ENCODE measurements around the gene JAKMIP1.

Gene JAKMIP1

GRCh38 chr4:6177587-6178197 lies 22.7 kb downstream of the JAKMIP1 start:
- no peak for DNase-seq

GRCh38 chr4:6175426-6175825 lies 24.9 kb downstream of the JAKMIP1 start:
- no peak for DNase-seq

DNA sequence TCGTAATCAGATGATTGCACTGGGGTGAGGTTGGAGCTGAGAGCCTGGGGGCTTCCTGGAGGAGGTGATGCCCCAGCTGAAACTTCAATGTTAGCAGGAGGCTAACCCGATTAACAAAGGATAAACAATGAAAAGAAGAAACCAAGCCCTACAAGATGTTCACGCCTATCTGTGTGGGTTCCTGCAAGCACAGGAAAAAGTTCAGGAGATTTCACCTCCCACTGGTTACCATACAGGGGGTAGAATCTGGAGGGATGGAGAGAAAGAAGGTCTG lies 27.5 kb downstream of the JAKMIP1 start:
- DNase-seq: no peak

- no peak for DNase-seq
Observed at GRCh38 chr4:6172093-6172926, 28.0 kb downstream of the JAKMIP1 start.

- DNase-seq: no peak
Observed at GRCh38 chr4:6169239-6169638, 31.1 kb downstream of the JAKMIP1 start.

DNA sequence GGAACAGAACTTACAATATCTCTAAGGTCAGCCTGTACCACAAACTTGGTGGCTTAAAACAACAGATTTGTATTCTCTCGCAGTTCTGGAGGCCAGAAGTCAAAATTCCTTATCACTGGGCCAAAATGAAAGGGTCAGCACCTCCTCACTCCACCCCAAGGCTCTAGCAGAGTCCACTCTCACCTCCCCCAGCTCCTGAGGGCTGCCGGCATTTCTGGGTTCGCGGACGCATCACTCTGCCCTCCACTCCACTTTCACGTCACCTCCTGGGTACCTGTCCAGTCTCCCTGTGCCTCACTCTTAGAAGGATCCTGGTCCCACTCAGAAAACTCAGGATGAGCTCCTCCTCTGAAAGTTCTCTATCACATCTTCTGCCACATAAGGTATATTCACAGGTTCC lies 34.6 kb downstream of the JAKMIP1 start:
- DNase-seq: no peak

- no peak for DNase-seq
Observed at GRCh38 chr4:6162885-6163284, 37.5 kb downstream of the JAKMIP1 start.

GRCh38 chr4:6161921-6162464 lies 38.4 kb downstream of the JAKMIP1 start:
- no peak for DNase-seq

GRCh38 chr4:6160536-6160935 lies 39.8 kb downstream of the JAKMIP1 start:
- DNase-seq: no peak

GRCh38 chr4:6157926-6158325 lies 42.4 kb downstream of the JAKMIP1 start:
- DNase-seq: no peak

DNA sequence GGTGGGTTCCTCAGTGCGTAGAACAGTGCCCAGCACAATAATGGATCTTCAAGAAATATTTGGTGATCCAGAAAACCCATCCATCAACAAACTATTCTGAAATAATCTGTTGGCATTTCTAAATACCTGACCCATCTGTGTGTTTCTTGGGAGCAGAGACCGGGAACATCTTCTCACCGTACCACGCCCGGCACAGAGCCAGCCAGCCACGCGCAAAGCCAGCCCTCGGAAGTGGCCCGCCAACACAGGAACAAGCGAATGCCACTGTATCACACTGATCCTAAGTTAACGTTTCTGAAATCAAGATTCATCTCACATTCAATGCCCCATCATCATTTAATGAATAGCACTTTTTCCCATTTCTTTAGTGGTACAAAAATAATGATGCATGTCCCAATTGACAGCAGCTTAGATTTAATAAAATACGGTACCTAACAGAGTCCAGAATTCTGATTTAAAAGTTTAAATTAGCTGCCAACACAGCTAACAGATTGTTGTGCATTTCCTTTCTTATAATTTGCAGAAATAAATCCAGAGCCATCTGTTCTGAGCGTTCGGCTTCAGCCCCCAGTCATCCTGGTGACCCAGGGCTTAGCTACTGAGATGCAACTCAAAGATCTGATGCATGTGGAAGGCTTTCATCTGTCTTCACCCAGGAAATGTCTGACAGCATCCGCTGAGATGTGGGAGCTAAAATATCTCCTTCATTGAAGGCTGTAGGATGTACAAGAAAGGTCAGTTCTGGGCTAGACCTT lies 44.2 kb downstream of the JAKMIP1 start:
- no peak for DNase-seq

DNA sequence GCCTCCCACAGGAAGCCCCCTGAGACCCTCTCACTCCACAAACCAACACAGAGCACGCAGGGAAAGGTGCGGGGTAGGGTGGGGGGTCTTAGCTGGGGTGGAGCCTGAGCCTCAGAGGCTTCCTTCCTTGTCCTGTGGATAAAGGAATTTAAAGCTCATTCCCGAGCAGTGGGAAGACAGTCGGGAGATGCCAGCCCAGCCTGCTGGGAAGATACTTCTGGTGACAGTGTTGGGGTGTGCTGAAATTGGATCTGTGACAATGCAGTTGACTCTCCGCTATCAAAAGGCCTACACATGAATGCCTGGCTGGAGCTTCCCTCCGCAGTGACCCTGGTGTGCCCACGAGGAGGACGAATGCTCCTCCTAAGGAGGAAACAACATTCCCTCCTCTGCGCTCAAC lies 45.5 kb downstream of the JAKMIP1 start:
- DNase-seq: no peak

GRCh38 chr4:6153874-6154273 lies 46.5 kb downstream of the JAKMIP1 start:
- no peak for DNase-seq

- no peak for DNase-seq
Observed at GRCh38 chr4:6152869-6153705, 47.3 kb downstream of the JAKMIP1 start.

GRCh38 chr4:6150046-6150735 lies 50.2 kb downstream of the JAKMIP1 start:
- DNase-seq: no peak

- no peak for DNase-seq
Observed at GRCh38 chr4:6148506-6149205, 51.7 kb downstream of the JAKMIP1 start.

DNA sequence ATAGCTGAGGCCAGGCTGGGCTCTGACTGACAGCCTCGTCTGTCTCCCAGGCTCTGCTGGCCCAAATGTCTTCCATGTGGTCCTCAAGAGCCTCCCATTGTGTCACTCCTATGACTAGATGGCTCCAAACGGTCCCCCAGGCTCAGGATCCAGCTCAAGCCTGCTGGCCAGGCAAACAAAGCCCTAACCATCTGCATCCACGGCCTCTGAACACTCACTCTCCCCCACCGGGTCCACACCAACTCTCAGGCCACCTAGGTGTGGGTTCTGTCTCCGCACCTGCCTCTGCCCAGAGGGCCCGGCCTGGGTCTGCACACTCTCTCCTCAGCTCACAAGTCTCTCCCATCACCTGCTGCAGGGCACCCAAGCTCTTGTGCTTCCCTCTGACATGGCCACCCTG lies 52.9 kb downstream of the JAKMIP1 start:
- DNase-seq: no peak

GRCh38 chr4:6143603-6144181 lies 56.7 kb downstream of the JAKMIP1 start:
- no peak for DNase-seq

DNA sequence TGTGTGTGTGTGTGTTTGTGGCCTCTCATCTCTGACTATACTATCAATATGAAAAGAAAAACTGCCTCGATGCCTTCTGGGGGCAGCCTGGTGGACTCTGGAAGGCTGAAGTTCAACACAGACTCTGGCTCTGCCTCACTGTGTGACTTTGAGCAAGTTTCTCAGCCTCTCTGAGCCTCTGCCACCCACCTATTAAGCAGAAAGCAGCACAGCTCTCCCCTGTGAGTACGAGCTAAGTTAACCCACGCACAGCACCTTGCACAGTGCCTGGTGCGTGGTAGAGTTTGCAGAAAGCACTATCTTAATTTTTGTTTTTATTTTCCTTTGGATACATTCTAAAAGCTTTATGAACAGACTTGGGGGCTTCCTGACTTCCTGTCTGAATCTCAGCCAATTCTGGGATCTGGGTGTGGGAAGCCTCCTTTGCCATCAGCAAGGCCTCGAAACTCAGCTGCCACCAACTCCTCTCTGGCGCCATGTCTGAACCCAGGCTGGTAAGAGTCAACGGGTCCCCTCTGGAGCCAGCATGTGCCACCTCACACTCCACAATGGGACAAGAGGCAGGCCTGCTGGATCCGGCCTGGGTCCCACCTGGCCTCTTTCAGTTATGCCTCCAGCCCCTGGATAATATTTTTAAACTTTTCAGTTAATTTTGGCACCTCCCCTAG lies 57.3 kb downstream of the JAKMIP1 start:
- no peak for DNase-seq

DNA sequence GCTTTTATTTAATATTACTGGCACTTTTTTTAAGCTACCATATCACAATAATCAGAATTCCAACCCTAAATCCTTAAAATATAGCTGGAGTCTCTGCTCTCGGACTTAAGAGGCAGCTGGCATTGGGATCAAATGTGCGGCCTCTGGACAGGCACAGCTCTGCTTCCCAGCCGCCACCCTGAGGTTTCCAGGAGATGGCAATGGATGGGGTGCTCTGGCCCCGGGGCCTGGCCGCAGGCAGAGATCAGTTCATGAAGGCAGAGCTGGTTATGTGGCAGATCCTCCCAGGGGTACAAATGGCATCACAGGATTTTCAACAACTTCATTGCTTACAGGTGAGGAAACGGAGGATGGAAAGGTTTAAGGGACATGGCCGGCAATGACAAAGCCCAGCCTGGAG lies 57.8 kb downstream of the JAKMIP1 start:
- no peak for DNase-seq

DNA sequence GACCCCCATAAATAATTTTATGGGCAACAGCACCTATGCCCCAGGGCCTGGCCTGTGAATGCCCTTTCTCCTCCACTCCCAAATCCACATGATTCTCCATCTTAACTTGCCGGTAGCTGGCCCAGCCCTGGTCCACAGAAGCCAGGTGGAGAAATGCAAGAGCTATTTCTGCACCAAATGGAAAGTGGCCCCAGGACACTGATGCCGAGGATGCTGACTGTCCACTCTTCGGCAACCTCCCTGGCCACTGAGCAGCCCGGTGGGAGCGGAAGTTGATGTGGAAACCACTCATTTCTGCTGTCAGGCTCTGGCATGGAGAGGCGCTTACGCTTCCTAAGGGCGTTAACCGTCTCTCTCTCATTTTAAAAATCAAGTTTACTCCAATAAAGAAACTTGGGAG lies 58.8 kb downstream of the JAKMIP1 start:
- no peak for DNase-seq
